Vagina (tissue), 2 donors: ENCODE measurements around the gene CELA1. TPM values are rescaled to one million over a fixed set of nuclear protein-coding genes. Genes with fewer than 3 reads are reported as not detected.

Experiments used
- DNase-seq, 2 donors: peaks; one replicate each; pipeline ENCODE4 v3.0.0-alpha.2; 2017; ENCODE audit errors: extremely low spot score in 2 of 2
- H3K27ac ChIP-seq: fragments of 200-600 bp; sonication (generic); one replicate; pipeline ENCODE4 v1.5.1; 2019
- H3K27me3 ChIP-seq: fragments of 200-600 bp; sonication (generic); one replicate; pipeline ENCODE4 v1.5.1; 2019
- H3K36me3 ChIP-seq, 2 donors: fragments of 200-600 bp; sonication (generic); one replicate each; pipeline ENCODE4 v1.5.1; 2017 to 2019
- H3K4me1 ChIP-seq: fragments of 200-600 bp; sonication (generic); one replicate; pipeline ENCODE4 v1.5.1; 2019
- H3K4me3 ChIP-seq, 2 donors: fragments of 200-600 bp; sonication (generic); 1 replicate in 1 of 2; 2 replicates in 1 of 2; pipeline ENCODE4 v1.5.1; 2016 to 2019
- H3K9me3 ChIP-seq: fragments of 200-600 bp; sonication (generic); one replicate; pipeline ENCODE4 v1.5.1; 2019
- CTCF ChIP-seq, 3 experiments: fragments of 450-650 bp in 2 of 3; fragments of 200-600 bp in 1 of 3; sonication (generic) in 1 of 3; IDR thresholded peaks; one replicate each; pipeline ENCODE4 v1.5.1; 2017 to 2019; ENCODE audit warnings: antibody characterized with exemption in 3 of 3, mild to moderate bottlenecking in 2 of 3, moderate library complexity in 2 of 3
- POLR2A ChIP-seq, 2 donors: fragments of 450-650 bp; IDR thresholded peaks; one replicate each; pipeline ENCODE4 v1.6.1; 2017; ENCODE audit warnings: antibody characterized with exemption in 2 of 2, mild to moderate bottlenecking in 2 of 2, moderate library complexity in 2 of 2
- POLR2AphosphoS5 ChIP-seq, 2 donors: sonication (generic); formaldehyde crosslinking; IDR thresholded peaks; one replicate each; pipeline ENCODE4 v1.9.0; 2017; ENCODE audit warnings: antibody characterized with exemption in 2 of 2, mild to moderate bottlenecking in 2 of 2, low read depth in 1 of 2; ENCODE audit not compliant: insufficient read depth in 1 of 2
- intact Hi-C: fragments of 100-400 bp; cut with DNase I; formaldehyde crosslinking; loops from one replicate; pipeline ENCODE4 v1.15.1; 2023
- total RNA-seq: library from RNA; depleted of rRNA; stranded (reverse); fragments of >200 nt; gene quantifications from one replicate; pipeline ENCODE4 v1.2.3, GENCODE V29; 2016

Gene CELA1
- total RNA-seq, 1 donor from 2014 or later: not detected

GRCh38 chr12:51358496-51358895 lies 12.0 kb upstream of the CELA1 start:
- no peaks in the 10 kb centered on the region for H3K27me3 ChIP-seq
- H3K4me3 ChIP-seq: no peak overlapping the region
- TF ChIP-seq POLR2AphosphoS5 (IDR thresholded peaks at IDR 0.05; ENCODE audit: insufficient read depth in 1 of 2, low read depth in 1 of 2) (no peak), POLR2A (IDR thresholded peaks at IDR 0.05) (no peak), CTCF (IDR thresholded peaks at IDR 0.05) (no peak)
- H3K36me3 ChIP-seq: no peaks in the 10 kb centered on the region
- no peaks in the 10 kb centered on the region for H3K4me1 ChIP-seq
- intact Hi-C loops: no loop called here
- H3K27ac ChIP-seq: no peak overlapping the region
- H3K9me3 ChIP-seq: no peaks in the 10 kb centered on the region
- no peak for DNase-seq

DNA sequence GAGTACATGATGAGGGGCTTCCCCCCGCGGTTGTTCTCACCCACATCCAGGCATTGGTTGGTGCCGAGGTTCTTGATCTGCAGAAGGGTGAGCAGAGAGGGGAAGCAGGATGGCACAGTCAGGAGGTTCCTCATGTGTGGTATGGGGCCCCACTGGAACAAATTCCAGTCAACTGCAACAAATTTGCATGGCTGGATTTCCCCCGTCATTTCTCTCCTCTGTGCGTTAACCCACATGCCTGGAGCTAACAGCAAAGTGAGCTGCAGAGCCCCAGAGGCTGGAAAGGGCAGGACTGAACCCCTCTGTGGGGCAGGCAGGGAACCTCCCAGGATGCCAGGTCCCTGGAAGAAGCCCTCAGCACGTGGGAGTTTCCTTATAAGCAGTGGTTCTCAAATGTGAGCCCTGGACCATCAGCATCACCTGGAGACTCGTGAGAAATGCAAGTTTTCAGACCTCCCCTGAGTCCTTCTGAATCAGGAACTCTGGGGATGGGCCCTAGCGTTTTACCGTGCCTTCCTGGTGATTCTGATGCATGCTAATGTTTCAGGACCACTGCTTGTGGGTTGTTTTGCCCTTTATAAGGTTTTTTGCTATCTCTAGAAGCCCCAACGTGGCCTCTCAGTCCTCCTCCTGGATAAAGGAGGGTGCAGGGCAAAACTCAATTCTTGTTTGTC lies 11.0 kb upstream of the CELA1 start:
- Histone ChIP-seq H3K4me1 (no peaks in the 10 kb centered on the region), H3K9me3 (no peaks in the 10 kb centered on the region), H3K36me3 (no peaks in the 10 kb centered on the region), H3K4me3 (no peak overlapping the region), H3K27me3 (no peaks in the 10 kb centered on the region), H3K27ac (no peak overlapping the region)
- DNase-seq: no peak
- intact Hi-C loops: no loop called here
- no peak for TF ChIP-seq CTCF (IDR thresholded peaks at IDR 0.05)
- TF ChIP-seq POLR2A (IDR thresholded peaks at IDR 0.05): no peak
- no peak for TF ChIP-seq POLR2AphosphoS5 (IDR thresholded peaks at IDR 0.05; ENCODE audit: insufficient read depth in 1 of 2, low read depth in 1 of 2)

GRCh38 chr12:51351913-51352532 lies 5.5 kb upstream of the CELA1 start:
- no peak for DNase-seq
- intact Hi-C loops: no loop called here
- Histone ChIP-seq H3K27ac (no peak overlapping the region), H3K9me3 (no peaks in the 10 kb centered on the region), H3K4me1 (peaks cover 2% of the 10 kb centered on the region), H3K4me3 (no peak overlapping the region), H3K27me3 (no peaks in the 10 kb centered on the region), H3K36me3 (no peaks in the 10 kb centered on the region)
- TF ChIP-seq CTCF (IDR thresholded peaks at IDR 0.05): no peak
- TF ChIP-seq POLR2A (IDR thresholded peaks at IDR 0.05): no peak
- no peak for TF ChIP-seq POLR2AphosphoS5 (IDR thresholded peaks at IDR 0.05; ENCODE audit: insufficient read depth in 1 of 2, low read depth in 1 of 2)

DNA sequence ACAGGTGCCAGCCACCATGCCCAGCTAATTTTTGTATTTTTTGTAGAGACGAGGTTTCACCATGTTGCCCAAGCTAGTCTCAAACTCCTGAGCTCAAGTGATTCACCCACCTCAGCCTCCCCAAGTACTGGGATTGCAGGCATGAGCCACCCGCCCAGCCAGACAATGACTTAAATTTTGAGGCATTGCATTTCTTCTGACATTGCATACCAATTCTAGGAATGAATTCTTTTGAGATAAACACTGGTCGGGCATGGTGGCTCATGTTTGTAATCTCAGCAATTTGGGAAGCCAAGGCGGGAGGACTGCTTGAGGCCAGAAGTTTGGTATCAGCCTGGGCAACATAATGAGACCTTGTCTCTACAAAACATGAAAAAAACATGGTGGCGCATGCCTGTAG lies 2.5 kb upstream of the CELA1 start:
- intact Hi-C loops: loop anchor here (10.0 kb wide), 2 partner anchors 74 to 524 kb away; partner anchors contain the start of gene SMAGP
- DNase-seq: no peak
- Histone ChIP-seq H3K36me3 (no peaks in the 10 kb centered on the region), H3K9me3 (no peaks in the 10 kb centered on the region), H3K4me1 (peaks cover 10% of the 10 kb centered on the region), H3K27me3 (no peaks in the 10 kb centered on the region), H3K27ac (no peak overlapping the region), H3K4me3 (no peak overlapping the region)
- TF ChIP-seq POLR2A (IDR thresholded peaks at IDR 0.05) (no peak), POLR2AphosphoS5 (IDR thresholded peaks at IDR 0.05; ENCODE audit: insufficient read depth in 1 of 2, low read depth in 1 of 2) (no peak), CTCF (IDR thresholded peaks at IDR 0.05) (no peak)

- Histone ChIP-seq H3K9me3 (no peaks in the 10 kb centered on the region), H3K4me3 (no peak overlapping the region), H3K36me3 (no peaks in the 10 kb centered on the region), H3K27me3 (no peaks in the 10 kb centered on the region), H3K4me1 (peaks cover 10% of the 10 kb centered on the region), H3K27ac (no peak overlapping the region)
- TF ChIP-seq POLR2A (IDR thresholded peaks at IDR 0.05): no peak
- no peak for TF ChIP-seq CTCF (IDR thresholded peaks at IDR 0.05)
- no peak for TF ChIP-seq POLR2AphosphoS5 (IDR thresholded peaks at IDR 0.05; ENCODE audit: insufficient read depth in 1 of 2, low read depth in 1 of 2)
- intact Hi-C loops: loop anchor here (10.0 kb wide), 2 partner anchors 73 to 523 kb away; partner anchors contain the start of gene SMAGP
- DNase-seq: no peak
These were observed 1.6 kb upstream of the CELA1 start for GRCh38 chr12:51348116-51348515.
